Measurements from ENCODE around the gene COL4A6.
A peak's percentile ranks its signal among the peaks of the same experiment; 100 is the strongest.

The COL4A6 gene

GRCh38 chrX:108332281-108332680 is 105.9 kb downstream of the COL4A6 start:
- DNase-seq = no peak

- no peak for DNase-seq
Measured at GRCh38 chrX:108331126-108331909, 106.9 kb downstream of the COL4A6 start.

GRCh38 chrX:108323751-108324150 is 114.5 kb downstream of the COL4A6 start:
- no peak for DNase-seq

GRCh38 chrX:108322234-108322633 is 116.0 kb downstream of the COL4A6 start:
- DNase-seq = no peak

- DNase-seq = no peak
Measured at GRCh38 chrX:108316456-108316855, 121.8 kb downstream of the COL4A6 start.

- no peak for DNase-seq
Measured at GRCh38 chrX:108313669-108314068, 124.6 kb downstream of the COL4A6 start.

GRCh38 chrX:108312957-108313356 is 125.3 kb downstream of the COL4A6 start:
- DNase-seq = peak in 5 of 58 donors; percentile 0 to 27 (median 9)

GRCh38 chrX:108312011-108312410 is 126.2 kb downstream of the COL4A6 start:
- no peak for DNase-seq

- no peak for DNase-seq
Measured at GRCh38 chrX:108310506-108310905, 127.7 kb downstream of the COL4A6 start.

- no peak for DNase-seq
Measured at GRCh38 chrX:108309144-108309543, 129.1 kb downstream of the COL4A6 start.

GRCh38 chrX:108307132-108308085 is 130.8 kb downstream of the COL4A6 start:
- peak in 2 of 58 donors; percentile 0 for DNase-seq

GRCh38 chrX:108306086-108306485 is 132.1 kb downstream of the COL4A6 start:
- no peak for DNase-seq

GRCh38 chrX:108304757-108305156 is 133.5 kb downstream of the COL4A6 start:
- DNase-seq = no peak

GRCh38 chrX:108304210-108304609 is 134.0 kb downstream of the COL4A6 start:
- DNase-seq = no peak

- no peak for DNase-seq
Measured at GRCh38 chrX:108303682-108304081, 134.5 kb downstream of the COL4A6 start.

- no peak for DNase-seq
Measured at GRCh38 chrX:108299704-108300103, 138.5 kb downstream of the COL4A6 start.

- DNase-seq = no peak
Measured at GRCh38 chrX:108299101-108299591, 139.1 kb downstream of the COL4A6 start.

GRCh38 chrX:108298165-108298602 is 140.0 kb downstream of the COL4A6 start:
- no peak for DNase-seq

- no peak for DNase-seq
Measured at GRCh38 chrX:108297290-108297689, 140.9 kb downstream of the COL4A6 start.

- no peak for DNase-seq
Measured at GRCh38 chrX:108292053-108292452, 146.2 kb downstream of the COL4A6 start.

- DNase-seq = no peak
Measured at GRCh38 chrX:108285918-108286317, 152.3 kb downstream of the COL4A6 start.

- no peak for DNase-seq
Measured at GRCh38 chrX:108285356-108285755, 152.9 kb downstream of the COL4A6 start.
